IMR-90 (cell line): ENCODE measurements around the gene LRCH3. TPM values are rescaled to one million over a fixed set of nuclear protein-coding genes. Genes with fewer than 3 reads are reported as not detected.

Experiments used
- ATAC-seq: fragments of 200-7000 bp; cut with Tn5 transposase; 2 replicates; pipeline ENCODE4 v1.9.1; 2020; ENCODE audit warnings: low read depth, mild to moderate bottlenecking, moderate library complexity
- BruUV-seq: library from RNA; stranded (reverse); fragments of 400-500 nt; replicated peaks from 2 replicates; lab custom pipeline; 2021; lab: Mats Ljungman, UMichigan
- CTCF ChIA-PET: fragments of 300-600 bp; formaldehyde crosslinking; extraction: SDS; loops from one replicate; lab custom pipeline; 2021; ENCODE audit warnings: antibody characterized with exemption; lab: Yijun Ruan, JAX
- POLR2A ChIA-PET: fragments of 300-600 bp; sonication (Branson Sonifier 250); formaldehyde crosslinking; loops from one replicate; lab custom pipeline; 2022; ENCODE audit warnings: antibody characterized with exemption; ENCODE audit not compliant: unreplicated experiment; lab: Charles Lee
- DNase-seq: peaks from one replicate; pipeline ENCODE4 v3.0.0; 2013
- H2AFZ ChIP-seq: replicated peaks from 2 replicates; pipeline ENCODE3; 2013; ENCODE audit warnings: low read length, mild to moderate bottlenecking; ENCODE audit not compliant: poor library complexity
- H2AK5ac ChIP-seq: 2 replicates; pipeline ENCODE4 v1.6.1; 2013; ENCODE audit warnings: low read depth, low read length, inconsistent platforms
- H2AK9ac ChIP-seq: replicated peaks from 2 replicates; pipeline ENCODE3; 2013; ENCODE audit warnings: mild to moderate bottlenecking, low read depth, low read length, moderate library complexity; ENCODE audit not compliant: poor library complexity
- H2BK120ac ChIP-seq: 2 replicates; pipeline ENCODE4 v1.6.1; 2013; ENCODE audit warnings: low read depth, low read length, inconsistent platforms
- H2BK15ac ChIP-seq: 3 replicates; pipeline ENCODE4 v1.6.1; 2013; ENCODE audit warnings: low read depth, low read length, inconsistent platforms
- H2BK20ac ChIP-seq: 2 replicates; pipeline ENCODE4 v1.6.1; 2013; ENCODE audit warnings: low read depth, mild to moderate bottlenecking, inconsistent platforms, low read length, moderate library complexity
- H2BK5ac ChIP-seq: 2 replicates; pipeline ENCODE4 v1.6.1; 2013; ENCODE audit warnings: mild to moderate bottlenecking, low read depth, low read length, inconsistent platforms; ENCODE audit not compliant: poor library complexity, severe bottlenecking
- H3K14ac ChIP-seq: replicated peaks from 2 replicates; pipeline ENCODE4 v1.6.1; 2013; ENCODE audit warnings: low read depth, low read length, inconsistent platforms
- H3K18ac ChIP-seq: 2 replicates; pipeline ENCODE4 v1.6.1; 2013; ENCODE audit warnings: low read depth, low read length, control low read depth
- H3K23ac ChIP-seq: 2 replicates; pipeline ENCODE4 v1.6.1; 2013; ENCODE audit warnings: low read depth, low read length, inconsistent platforms
- H3K27ac ChIP-seq: 2 replicates; pipeline ENCODE4 v1.5.1; 2013; ENCODE audit warnings: mild to moderate bottlenecking, control low read depth, low read length; ENCODE audit not compliant: insufficient read depth
- H3K27me3 ChIP-seq: 2 replicates; pipeline ENCODE4 v1.6.1; 2013; ENCODE audit warnings: low read length; ENCODE audit not compliant: control insufficient read depth, insufficient read depth
- H3K36me3 ChIP-seq: 2 replicates; pipeline ENCODE4 v1.6.1; 2013; ENCODE audit warnings: low read length, mixed read lengths; ENCODE audit not compliant: control insufficient read depth, insufficient read depth
- H3K4ac ChIP-seq: 2 replicates; pipeline ENCODE4 v1.6.1; 2013; ENCODE audit warnings: low read depth, low read length, inconsistent platforms
- H3K4me1 ChIP-seq: 2 replicates; pipeline ENCODE4 v1.6.1; 2013; ENCODE audit warnings: low read length, mixed read lengths; ENCODE audit not compliant: control insufficient read depth, insufficient read depth
- H3K4me2 ChIP-seq: 2 replicates; pipeline ENCODE4 v1.6.1; 2013; ENCODE audit warnings: low read depth, mild to moderate bottlenecking, control low read depth, low read length, moderate library complexity
- H3K4me3 ChIP-seq: 2 replicates; pipeline ENCODE4 v1.5.1; 2013; ENCODE audit warnings: low read depth, mild to moderate bottlenecking, control low read depth, low read length, moderate library complexity; ENCODE audit not compliant: insufficient read depth
- H3K56ac ChIP-seq: 2 replicates; pipeline ENCODE4 v1.6.1; 2013; ENCODE audit warnings: low read length, inconsistent platforms; ENCODE audit not compliant: insufficient read depth; ENCODE audit errors: extremely low read depth
- H3K79me1 ChIP-seq, 2 experiments: 2 replicates each; pipeline ENCODE4 v1.6.1; 2013; ENCODE audit warnings: low read length in 2 of 2, inconsistent platforms in 1 of 2, low read depth in 1 of 2
- H3K9ac ChIP-seq: 2 replicates; pipeline ENCODE4 v1.6.1; 2013; ENCODE audit warnings: low read depth, low read length, control low read depth
- H3K9me1 ChIP-seq: 2 replicates; pipeline ENCODE4 v1.6.1; 2013; ENCODE audit warnings: low read length, inconsistent platforms; ENCODE audit not compliant: insufficient read depth
- H3K9me3 ChIP-seq: 2 replicates; pipeline ENCODE4 v1.6.1; 2013; ENCODE audit warnings: low read length; ENCODE audit not compliant: control insufficient read depth, insufficient read depth
- H4K20me1 ChIP-seq: 2 replicates; pipeline ENCODE4 v1.6.1; 2013; ENCODE audit warnings: low read length, inconsistent platforms; ENCODE audit not compliant: insufficient read depth
- H4K5ac ChIP-seq: 2 replicates; pipeline ENCODE4 v1.6.1; 2013; ENCODE audit warnings: mild to moderate bottlenecking, low read depth, low read length, control low read depth
- H4K8ac ChIP-seq, 2 experiments: 2 replicates each; pipeline ENCODE4 v1.6.1; 2013; ENCODE audit warnings: low read depth in 2 of 2, low read length in 2 of 2, control low read depth in 1 of 2, inconsistent platforms in 1 of 2
- H4K91ac ChIP-seq: 2 replicates; pipeline ENCODE4 v1.6.1; 2013; ENCODE audit warnings: low read depth, low read length, inconsistent platforms; ENCODE audit not compliant: insufficient read depth
- BHLHE40 ChIP-seq: fragments of 150-350 bp; IDR thresholded peaks from 2 replicates; pipeline ENCODE4 v1.6.1; 2016; ENCODE audit warnings: mild to moderate bottlenecking, low read depth, low read length
- CEBPB ChIP-seq: IDR thresholded peaks from 2 replicates; pipeline ENCODE4 v1.6.1; 2012; ENCODE audit warnings: low read depth, low read length, improper control_type of control experiment
- MAFK ChIP-seq: IDR thresholded peaks from 2 replicates; pipeline ENCODE4 v1.6.1; 2012; ENCODE audit warnings: low read depth, low read length, improper control_type of control experiment
- MAZ ChIP-seq: IDR thresholded peaks from 2 replicates; pipeline ENCODE4 v1.6.1; 2012; ENCODE audit warnings: low read depth, mild to moderate bottlenecking, low read length, improper control_type of control experiment, moderate library complexity, borderline replicate concordance
- NFE2L2 ChIP-seq: fragments of 150-350 bp; IDR thresholded peaks from 2 replicates; pipeline ENCODE4 v1.6.1; 2016; ENCODE audit warnings: low read depth, mild to moderate bottlenecking, low read length
- POLR2A ChIP-seq: IDR thresholded peaks from 2 replicates; pipeline ENCODE4 v1.6.1; 2012; ENCODE audit warnings: mild to moderate bottlenecking, low read depth, low read length
- RAD21 ChIP-seq: IDR thresholded peaks from 2 replicates; pipeline ENCODE4 v1.6.1; 2012; ENCODE audit warnings: low read length, improper control_type of control experiment
- RFX5 ChIP-seq: IDR thresholded peaks from 2 replicates; pipeline ENCODE4 v1.8.0; 2012; ENCODE audit warnings: low read depth, mild to moderate bottlenecking, low read length, moderate library complexity
- SMC3 ChIP-seq: fragments of 150-350 bp; IDR thresholded peaks from 2 replicates; pipeline ENCODE4 v1.6.1; 2016; ENCODE audit warnings: low read depth, mild to moderate bottlenecking, antibody characterized with exemption, low read length, moderate library complexity
- WGBS, 2 experiments: methylation state at CpG; one replicate each; pipeline versions ENCODE4 v1.1.5 to v1.1.7; 2013; ENCODE audit warnings: missing lambda C conversion rate in 2 of 2; ENCODE audit not compliant: insufficient read length in 1 of 2; ENCODE audit errors: extremely low coverage in 2 of 2; 5-methylcytosine and 5-hydroxymethylcytosine counted together
- dilution Hi-C: fragments of 300-500 bp; cut with HindIII; formaldehyde crosslinking; loops from one replicate; pipeline ENCODE4 v1.14.3; 2018; ENCODE audit warnings: low sequenced_read_pairs; ENCODE audit not compliant: unreplicated experiment
- in situ Hi-C: fragments of 300-500 bp; cut with MboI; formaldehyde crosslinking; loops from 3 replicates; pipeline ENCODE4 v1.14.3; 2019; ENCODE audit warnings: low sequenced_read_pairs, inconsistent platforms, mixed read lengths
- intact Hi-C: fragments of 100-400 bp; cut with micrococcal nuclease; formaldehyde crosslinking; loops from 2 replicates; pipeline ENCODE4 v1.10.0; 2022
- polyA plus RNA-seq, 3 experiments: library from polyadenylated mRNA; depleted of rRNA; stranded (reverse); fragments of >200 nt; gene quantifications; 2 replicates each; pipeline ENCODE4 v1.2.3, GENCODE V29; 2012; ENCODE audit warnings: low replicate concordance in 1 of 3
- total RNA-seq: library from RNA; depleted of rRNA; stranded (reverse); fragments of >200 nt; gene quantifications from 2 replicates; pipeline ENCODE4 v1.2.3, GENCODE V29; 2012
- TF ChIP-seq, protein P1 (sequence below): conservative IDR thresholded peaks from 2 replicates; pipeline ENCODE4 v1.5.1; 2012; ENCODE audit warnings: mild to moderate bottlenecking, low read depth, low read length, improper control_type of control experiment
- TF ChIP-seq, protein P2 (sequence below): fragments of 150-350 bp; IDR thresholded peaks from 2 replicates; pipeline ENCODE4 v1.6.1; 2016; ENCODE audit warnings: low read depth, mild to moderate bottlenecking, low read length, moderate library complexity, borderline replicate concordance

Gene LRCH3
- total and polyA plus RNA-seq, 2 of the 4 experiments (the other 2 are of a cell fraction): 28.5 to 40.5 TPM

GRCh38 chr3:197856199-197856816 is 65.3 kb downstream of the LRCH3 start:
- H3K4me2 ChIP-seq: no peak overlapping the region
- H3K27me3 ChIP-seq: no peaks in the 10 kb centered on the region
- no peak overlapping the region for H2AK9ac ChIP-seq
- ChIA-PET POLR2A (no interaction called here), CTCF (no interaction called here)
- H2BK20ac ChIP-seq: peak overlapping the region; percentile 98; the same call in 1 of the 2 replicates
- 90% methylated on average over 2 of the region's 8 CpGs; no CpG with 5 or more reads in 1 of the 2 experiments for WGBS, 2 experiments
- H3K56ac ChIP-seq: no peak overlapping the region
- H2BK15ac ChIP-seq: peak overlapping the region; percentile 92; the same call in 2 of the 3 replicates
- H3K23ac ChIP-seq: no peak overlapping the region
- no peak overlapping the region for H3K14ac ChIP-seq
- H4K20me1 ChIP-seq: no peaks in the 10 kb centered on the region
- H3K36me3 ChIP-seq: peaks cover 24% of the 10 kb centered on the region
- H3K9ac ChIP-seq: no peak overlapping the region
- H3K4me1 ChIP-seq: peaks cover 2% of the 10 kb centered on the region; the same call in 1 of the 2 replicates
- no TSS peak for BruUV-seq
- ATAC-seq: no peak
- H3K9me1 ChIP-seq: peaks cover 5% of the 10 kb centered on the region; the same call in 1 of the 2 replicates
- H4K91ac ChIP-seq: no peak overlapping the region
- peak overlapping the region; percentile 98; the same call in 1 of the 2 replicates for H2BK120ac ChIP-seq
- peak overlapping the region; percentile 13; the same call in 1 of the 2 replicates for H3K18ac ChIP-seq
- intact Hi-C loops: no loop called here
- TF ChIP-seq CEBPB: no peak
- TF ChIP-seq BHLHE40: no peak
- TF ChIP-seq, protein P1, sequence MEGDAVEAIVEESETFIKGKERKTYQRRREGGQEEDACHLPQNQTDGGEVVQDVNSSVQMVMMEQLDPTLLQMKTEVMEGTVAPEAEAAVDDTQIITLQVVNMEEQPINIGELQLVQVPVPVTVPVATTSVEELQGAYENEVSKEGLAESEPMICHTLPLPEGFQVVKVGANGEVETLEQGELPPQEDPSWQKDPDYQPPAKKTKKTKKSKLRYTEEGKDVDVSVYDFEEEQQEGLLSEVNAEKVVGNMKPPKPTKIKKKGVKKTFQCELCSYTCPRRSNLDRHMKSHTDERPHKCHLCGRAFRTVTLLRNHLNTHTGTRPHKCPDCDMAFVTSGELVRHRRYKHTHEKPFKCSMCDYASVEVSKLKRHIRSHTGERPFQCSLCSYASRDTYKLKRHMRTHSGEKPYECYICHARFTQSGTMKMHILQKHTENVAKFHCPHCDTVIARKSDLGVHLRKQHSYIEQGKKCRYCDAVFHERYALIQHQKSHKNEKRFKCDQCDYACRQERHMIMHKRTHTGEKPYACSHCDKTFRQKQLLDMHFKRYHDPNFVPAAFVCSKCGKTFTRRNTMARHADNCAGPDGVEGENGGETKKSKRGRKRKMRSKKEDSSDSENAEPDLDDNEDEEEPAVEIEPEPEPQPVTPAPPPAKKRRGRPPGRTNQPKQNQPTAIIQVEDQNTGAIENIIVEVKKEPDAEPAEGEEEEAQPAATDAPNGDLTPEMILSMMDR: no peak
- TF ChIP-seq NFE2L2: no peak
- no peak for TF ChIP-seq MAFK
- TF ChIP-seq MAZ: no peak
- TF ChIP-seq, protein P2, sequence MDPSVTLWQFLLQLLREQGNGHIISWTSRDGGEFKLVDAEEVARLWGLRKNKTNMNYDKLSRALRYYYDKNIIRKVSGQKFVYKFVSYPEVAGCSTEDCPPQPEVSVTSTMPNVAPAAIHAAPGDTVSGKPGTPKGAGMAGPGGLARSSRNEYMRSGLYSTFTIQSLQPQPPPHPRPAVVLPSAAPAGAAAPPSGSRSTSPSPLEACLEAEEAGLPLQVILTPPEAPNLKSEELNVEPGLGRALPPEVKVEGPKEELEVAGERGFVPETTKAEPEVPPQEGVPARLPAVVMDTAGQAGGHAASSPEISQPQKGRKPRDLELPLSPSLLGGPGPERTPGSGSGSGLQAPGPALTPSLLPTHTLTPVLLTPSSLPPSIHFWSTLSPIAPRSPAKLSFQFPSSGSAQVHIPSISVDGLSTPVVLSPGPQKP: no peak
- no peak for TF ChIP-seq RFX5
- TF ChIP-seq POLR2A: no peak
- TF ChIP-seq RAD21: no peak
- no peak for TF ChIP-seq SMC3
- H3K27ac ChIP-seq: no peak overlapping the region; the same call in 1 of the 2 replicates
- no peaks in the 10 kb centered on the region for H3K9me3 ChIP-seq
- H3K4ac ChIP-seq: no peak overlapping the region
- H2BK5ac ChIP-seq: peak overlapping the region; percentile 86
- peaks cover 17 to 31% of the 10 kb centered on the region in 2 experiments for H3K79me1 ChIP-seq
- no peak overlapping the region for H4K5ac ChIP-seq
- H2AFZ ChIP-seq: no peak overlapping the region
- peak overlapping the region in 1 of 2 experiments; percentile 87; a peak in 1 of 4 replicates for H4K8ac ChIP-seq
- no peak overlapping the region for H3K4me3 ChIP-seq
- dilution Hi-C loops: no loop called here
- H2AK5ac ChIP-seq: peak overlapping the region; percentile 98; the same call in 1 of the 2 replicates
- in situ Hi-C loops: no loop called here
- no peak for DNase-seq
